ENCODE measurements around the gene TTYH3. TPM values are rescaled to one million over a fixed set of nuclear protein-coding genes. Genes with fewer than 3 reads are reported as not detected.

TTYH3 gene
- total and polyA plus RNA-seq, 9 of the 15 experiments (the other 6 are each of a cell fraction or from before 2014, with no cell fraction given): 0.01 to 5.5 (median 1.1) TPM

- H3K4me1 ChIP-seq (replicated peaks in 1 of 2; ENCODE audit: control insufficient read depth in 2 of 2, insufficient read depth in 2 of 2, low read length in 2 of 2): peaks cover 0 to 12% of the 10 kb centered on the region in 2 experiments; a peak in 2 of 5 replicates
- CTCF ChIA-PET (ENCODE audit: low intra/inter-chr PET ratio): no interaction called here
- ATAC-seq (no peak), DNase-seq (ENCODE audit: extremely low read depth in 1 of 4, low spot score in 3 of 4) (no peak), FAIRE-seq (no peak)
- no peaks in the 10 kb centered on the region for H3K9me1 ChIP-seq (ENCODE audit: control insufficient read depth, insufficient read depth, low read length)
- H3K9ac ChIP-seq (ENCODE audit: insufficient read depth in 1 of 2, low read depth in 2 of 2, low read length in 2 of 2): no peak overlapping the region
- POLR2A ChIA-PET: interaction anchor here (0.6 kb wide), 1 partner anchor 40 kb away, joined by 3 read pairs; no protein-coding TSS in a partner anchor
- in situ Hi-C loops (cut with MboI) (no loop called here), intact Hi-C loops (cut with micrococcal nuclease) (no loop called here)
- H4K20me1 ChIP-seq (replicated peaks; ENCODE audit: control insufficient read depth, insufficient read depth, low read length): no peaks in the 10 kb centered on the region
- no peak for TF ChIP-seq FOXM1 (IDR thresholded peaks at IDR 0.05; ENCODE audit: low read depth)
- no peak for TF ChIP-seq FOXM1 (CRISPR knock-in tag; IDR thresholded peaks at IDR 0.05; ENCODE audit: low read depth)
- TF ChIP-seq HDAC6 (IDR thresholded peaks at IDR 0.05; ENCODE audit: low read depth, low read length): no peak
- no peak for TF ChIP-seq SP2 (IDR thresholded peaks at IDR 0.05; ENCODE audit: extremely low read depth, low read depth, low read length, poor library complexity, severe bottlenecking)
- no peak for TF ChIP-seq HMGXB4 (CRISPR knock-in tag; IDR thresholded peaks at IDR 0.05)
- no peak for TF ChIP-seq MLLT1 (IDR thresholded peaks at IDR 0.05)
- TF ChIP-seq FOXJ2 (tag; IDR thresholded peaks at IDR 0.05): no peak
- H3K9me3 ChIP-seq (replicated peaks; ENCODE audit: control insufficient read depth, insufficient read depth, low read depth, low read length): no peaks in the 10 kb centered on the region
- no TSS peak for BruUV-seq (replicated peaks)
- no peak overlapping the region for H3K4me2 ChIP-seq (ENCODE audit: insufficient read depth, low read length)
- H3K4me3 ChIP-seq: no peak overlapping the region
- 93% methylated on average over 17 of the region's 21 CpGs for WGBS (ENCODE audit: insufficient coverage, low coverage, missing lambda C conversion rate)
- H3K79me2 ChIP-seq (ENCODE audit: control insufficient read depth, insufficient read depth, low read length): no peaks in the 10 kb centered on the region
- no peak overlapping the region for H3K27ac ChIP-seq (ENCODE audit: extremely low read depth, low read depth, low read length)
- H3K36me3 ChIP-seq (ENCODE audit: control insufficient read depth, insufficient read depth, low read length): peaks cover 15% of the 10 kb centered on the region; the same call in 1 of the 3 replicates
- H3K27me3 ChIP-seq (ENCODE audit: control insufficient read depth in 2 of 2, insufficient read depth in 2 of 2, low read length in 2 of 2): no peaks in the 10 kb centered on the region
- no peak overlapping the region for H2AFZ ChIP-seq (ENCODE audit: low read depth, low read length)
Measured at GRCh38 chr7:2587778-2588177, 44.0 kb upstream of the TTYH3 start.
